ENCODE results near the gene NOM1. TPM values are rescaled to one million over a fixed set of nuclear protein-coding genes. Genes with fewer than 3 reads are reported as not detected.

NOM1 gene
- total and polyA plus RNA-seq, 2 donors (not counting 1 experiment from before 2014, with no cell fraction given): 14.2 to 38.3 TPM

- peaks cover 31 to 35% of the 10 kb centered on the region in 2 donors for H3K4me1 ChIP-seq (ENCODE audit: control insufficient read depth in 2 of 2, insufficient read depth in 2 of 2, low read length in 2 of 2)
- no peaks in the 10 kb centered on the region for H4K20me1 ChIP-seq (ENCODE audit: control insufficient read depth, insufficient read depth, low read length, poor library complexity, severe bottlenecking)
- DNase-seq (peak; percentile 20), ATAC-seq (ENCODE audit: low read depth) (no peak)
- H3K9me3 ChIP-seq (ENCODE audit: control extremely low read depth in 1 of 3, control insufficient read depth in 2 of 3, insufficient read depth in 1 of 3, low read length in 2 of 3): peaks cover 0 to 52% (median 0%) of the 10 kb centered on the region in 3 donors
- H3K4me2 ChIP-seq (replicated peaks; ENCODE audit: low read depth, low read length, poor library complexity, severe bottlenecking): no peak overlapping the region
- H3K79me2 ChIP-seq (ENCODE audit: control insufficient read depth, insufficient read depth, low read length): no peaks in the 10 kb centered on the region
- H2AFZ ChIP-seq (ENCODE audit: insufficient read depth, low read depth, low read length, poor library complexity, severe bottlenecking): peak overlapping the region; percentile 10
- POLR2A ChIA-PET: no interaction called here
- Mint-ChIP-seq H3K4me1 (peaks cover 17% of the 10 kb centered on the region), H3K27me3 (peaks cover 54% of the 10 kb centered on the region), H3K4me3 (no peak overlapping the region), H3K27ac (no peak overlapping the region), H3K9me3 (ENCODE audit: insufficient read depth) (no peaks in the 10 kb centered on the region)
- WGBS (ENCODE audit: insufficient coverage): 16% methylated on average over 17 of the region's 25 CpGs
- CTCF ChIA-PET: no interaction called here
- peaks cover 0 to 88% (median 61%) of the 10 kb centered on the region in 4 experiments for H3K27me3 ChIP-seq (replicated peaks in 1 of 4; ENCODE audit: control extremely low read depth in 1 of 4, control insufficient read depth in 3 of 4, insufficient read depth in 4 of 4, low read length in 3 of 4)
- no peaks in the 10 kb centered on the region for H3K36me3 ChIP-seq (replicated peaks in 1 of 2; ENCODE audit: control extremely low read depth in 1 of 2, control insufficient read depth in 1 of 2, extremely low read depth in 1 of 2, insufficient read depth in 2 of 2, low read length in 1 of 2)
- intact Hi-C loops (cut with micrococcal nuclease): no loop called here
- H3K4me3 ChIP-seq (ENCODE audit: control extremely low read depth in 1 of 5, extremely low read depth in 1 of 5, insufficient read depth in 1 of 5, low read depth in 2 of 5, low read length in 4 of 5): no peak overlapping the region
- no peak overlapping the region for H3K9ac ChIP-seq (ENCODE audit: low read length)
- H3K27ac ChIP-seq (ENCODE audit: low read length in 2 of 2): no peak overlapping the region
- TF ChIP-seq, protein P1, sequence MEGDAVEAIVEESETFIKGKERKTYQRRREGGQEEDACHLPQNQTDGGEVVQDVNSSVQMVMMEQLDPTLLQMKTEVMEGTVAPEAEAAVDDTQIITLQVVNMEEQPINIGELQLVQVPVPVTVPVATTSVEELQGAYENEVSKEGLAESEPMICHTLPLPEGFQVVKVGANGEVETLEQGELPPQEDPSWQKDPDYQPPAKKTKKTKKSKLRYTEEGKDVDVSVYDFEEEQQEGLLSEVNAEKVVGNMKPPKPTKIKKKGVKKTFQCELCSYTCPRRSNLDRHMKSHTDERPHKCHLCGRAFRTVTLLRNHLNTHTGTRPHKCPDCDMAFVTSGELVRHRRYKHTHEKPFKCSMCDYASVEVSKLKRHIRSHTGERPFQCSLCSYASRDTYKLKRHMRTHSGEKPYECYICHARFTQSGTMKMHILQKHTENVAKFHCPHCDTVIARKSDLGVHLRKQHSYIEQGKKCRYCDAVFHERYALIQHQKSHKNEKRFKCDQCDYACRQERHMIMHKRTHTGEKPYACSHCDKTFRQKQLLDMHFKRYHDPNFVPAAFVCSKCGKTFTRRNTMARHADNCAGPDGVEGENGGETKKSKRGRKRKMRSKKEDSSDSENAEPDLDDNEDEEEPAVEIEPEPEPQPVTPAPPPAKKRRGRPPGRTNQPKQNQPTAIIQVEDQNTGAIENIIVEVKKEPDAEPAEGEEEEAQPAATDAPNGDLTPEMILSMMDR (IDR thresholded peaks at IDR 0.05): no peak
- no peak for TF ChIP-seq EZH2 (IDR thresholded peaks at IDR 0.05; ENCODE audit: borderline replicate concordance, insufficient read depth, low read depth, low read length, poor library complexity, severe bottlenecking)
Observed at GRCh38 chr7:157019718-157020451, 70.4 kb downstream of the NOM1 start.

GRCh38 chr7:157020514-157021070, 71.1 kb downstream of the NOM1 start:
- peaks cover 0 to 51% (median 0%) of the 10 kb centered on the region in 3 donors for H3K9me3 ChIP-seq (ENCODE audit: control extremely low read depth in 1 of 3, control insufficient read depth in 2 of 3, insufficient read depth in 1 of 3, low read length in 2 of 3)
- no peak overlapping the region for H3K27ac Mint-ChIP-seq
- H4K20me1 ChIP-seq (ENCODE audit: control insufficient read depth, insufficient read depth, low read length, poor library complexity, severe bottlenecking): no peaks in the 10 kb centered on the region
- no peak overlapping the region for H3K4me3 Mint-ChIP-seq
- ChIA-PET POLR2A (no interaction called here), CTCF (no interaction called here)
- intact Hi-C loops (cut with micrococcal nuclease): no loop called here
- H3K27me3 ChIP-seq (replicated peaks in 1 of 4; ENCODE audit: control extremely low read depth in 1 of 4, control insufficient read depth in 3 of 4, insufficient read depth in 4 of 4, low read length in 3 of 4): peaks cover 0 to 83% (median 56%) of the 10 kb centered on the region in 4 experiments
- H3K4me3 ChIP-seq (ENCODE audit: control extremely low read depth in 1 of 5, extremely low read depth in 1 of 5, insufficient read depth in 1 of 5, low read depth in 2 of 5, low read length in 4 of 5): no peak overlapping the region
- H3K4me2 ChIP-seq (replicated peaks; ENCODE audit: low read depth, low read length, poor library complexity, severe bottlenecking): peak overlapping the region; percentile 58
- H3K27ac ChIP-seq (ENCODE audit: low read length in 2 of 2): no peak overlapping the region
- no peaks in the 10 kb centered on the region for H3K79me2 ChIP-seq (ENCODE audit: control insufficient read depth, insufficient read depth, low read length)
- 12% methylated on average over 34 of the region's 38 CpGs for WGBS (ENCODE audit: insufficient coverage)
- peaks cover 30 to 31% of the 10 kb centered on the region in 2 donors for H3K4me1 ChIP-seq (ENCODE audit: control insufficient read depth in 2 of 2, insufficient read depth in 2 of 2, low read length in 2 of 2)
- no peak for ATAC-seq (ENCODE audit: low read depth)
- DNase-seq: no peak
- no peaks in the 10 kb centered on the region for H3K9me3 Mint-ChIP-seq (ENCODE audit: insufficient read depth)
- no peaks in the 10 kb centered on the region for H3K36me3 ChIP-seq (replicated peaks in 1 of 2; ENCODE audit: control extremely low read depth in 1 of 2, control insufficient read depth in 1 of 2, extremely low read depth in 1 of 2, insufficient read depth in 2 of 2, low read length in 1 of 2)
- TF ChIP-seq, protein P1 (IDR thresholded peaks at IDR 0.05): no peak
- no peak for TF ChIP-seq EZH2 (IDR thresholded peaks at IDR 0.05; ENCODE audit: borderline replicate concordance, insufficient read depth, low read depth, low read length, poor library complexity, severe bottlenecking)
- peaks cover 56% of the 10 kb centered on the region for H3K27me3 Mint-ChIP-seq
- no peak overlapping the region for H2AFZ ChIP-seq (ENCODE audit: insufficient read depth, low read depth, low read length, poor library complexity, severe bottlenecking)
- no peak overlapping the region for H3K9ac ChIP-seq (ENCODE audit: low read length)
- H3K4me1 Mint-ChIP-seq: peaks cover 17% of the 10 kb centered on the region

Measured in B cell (primary cell).